ENCODE results near the gene RPL3. TPM values are rescaled to one million over a fixed set of nuclear protein-coding genes. Genes with fewer than 3 reads are reported as not detected.

The RPL3 gene
- total and polyA plus RNA-seq, 4 donors: 580 to 1,767 (median 1,184) TPM

DNA sequence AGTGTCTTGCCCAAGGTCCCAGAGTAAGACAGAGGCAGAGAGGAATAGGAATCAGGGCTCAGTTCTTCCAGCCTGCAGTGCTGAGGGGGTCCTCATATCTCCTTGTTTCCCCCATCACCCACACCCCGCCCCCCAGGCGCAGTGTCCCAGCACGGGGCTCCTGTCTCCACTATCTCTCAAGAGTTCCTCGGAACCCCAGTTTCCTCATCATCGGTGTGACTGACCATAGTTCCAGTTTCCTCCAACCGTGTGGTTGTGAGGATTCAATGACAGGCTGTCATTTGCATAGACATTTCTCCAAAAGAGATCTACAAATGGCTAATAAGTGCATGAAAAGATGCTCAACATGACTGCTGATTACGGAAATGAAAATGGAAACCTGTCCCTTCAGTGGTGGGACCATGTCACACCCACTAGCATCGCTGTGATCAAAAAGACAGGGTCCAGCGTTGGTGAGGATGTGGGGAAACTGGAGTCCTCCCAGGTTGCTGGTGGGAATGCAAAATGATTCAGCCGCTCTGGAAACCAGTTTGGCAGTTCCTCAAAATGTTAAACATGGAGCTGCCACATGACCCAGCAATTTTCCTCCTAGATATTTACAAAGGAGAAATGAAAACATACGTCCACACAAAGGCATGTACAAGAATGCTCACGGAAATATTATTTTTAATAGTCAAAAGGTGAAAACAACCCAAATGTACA lies 42.8 kb downstream of the RPL3 start:
- Histone ChIP-seq H3K36me3 (ENCODE audit: control insufficient read depth in 4 of 4, insufficient read depth in 3 of 4, low read depth in 1 of 4, low read length in 3 of 4) (no peaks in the 10 kb centered on the region), H3K4me3 (ENCODE audit: low read depth in 1 of 3, low read length in 3 of 3) (no peak overlapping the region), H3K27ac (ENCODE audit: low read depth in 1 of 2, low read length in 2 of 2) (no peak overlapping the region), H3K27me3 (ENCODE audit: control insufficient read depth in 4 of 4, insufficient read depth in 4 of 4, low read length in 3 of 4) (no peaks in the 10 kb centered on the region), H3K4me1 (ENCODE audit: control insufficient read depth in 4 of 4, insufficient read depth in 4 of 4, low read length in 3 of 4) (no peaks in the 10 kb centered on the region), H3K9me3 (ENCODE audit: control insufficient read depth in 4 of 4, low read length in 3 of 4) (no peaks in the 10 kb centered on the region), H3K9ac (ENCODE audit: low read depth in 1 of 2, low read length in 2 of 2) (no peak overlapping the region)
- DNase-seq (ENCODE audit: low spot score): no peak
- TF ChIP-seq FOXA1 (IDR thresholded peaks at IDR 0.05) (no peak), MAX (IDR thresholded peaks at IDR 0.05) (no peak), SP1 (IDR thresholded peaks at IDR 0.05) (no peak), NR2F2 (IDR thresholded peaks at IDR 0.05) (no peak), TAF1 (conservative IDR thresholded peaks at IDR 0.05) (no peak), FOXA2 (IDR thresholded peaks at IDR 0.05) (no peak), JUND (IDR thresholded peaks at IDR 0.05) (no peak), GABPA (IDR thresholded peaks at IDR 0.05 in 1 of 2, conservative IDR thresholded peaks at IDR 0.05 in 1 of 2) (no peak), EGR1 (IDR thresholded peaks at IDR 0.05; ENCODE audit: low read depth in 2 of 2) (no peak), RAD21 (IDR thresholded peaks at IDR 0.05) (no peak), ZBTB33 (IDR thresholded peaks at IDR 0.05) (no peak), HNF4A (conservative IDR thresholded peaks at IDR 0.05) (no peak)
- TF ChIP-seq, protein P1, sequence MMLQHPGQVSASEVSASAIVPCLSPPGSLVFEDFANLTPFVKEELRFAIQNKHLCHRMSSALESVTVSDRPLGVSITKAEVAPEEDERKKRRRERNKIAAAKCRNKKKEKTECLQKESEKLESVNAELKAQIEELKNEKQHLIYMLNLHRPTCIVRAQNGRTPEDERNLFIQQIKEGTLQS (IDR thresholded peaks at IDR 0.05): no peak
- 90% methylated on average over 12 of the region's 12 CpGs for WGBS

- TF ChIP-seq CTCF (IDR thresholded peaks at IDR 0.05; ENCODE audit: low read depth, low read length, missing input control): no peak
- no peaks in the 10 kb centered on the region for H3K36me3 ChIP-seq (ENCODE audit: control insufficient read depth in 4 of 4, insufficient read depth in 3 of 4, low read depth in 1 of 4, low read length in 3 of 4)
- H3K4me3 ChIP-seq (ENCODE audit: low read depth in 1 of 3, low read length in 3 of 3): no peak overlapping the region
- 91% methylated on average over 9 of the region's 9 CpGs for WGBS
- H3K9me3 ChIP-seq (ENCODE audit: control insufficient read depth in 4 of 4, low read length in 3 of 4): no peaks in the 10 kb centered on the region
- H3K9ac ChIP-seq (ENCODE audit: low read depth in 1 of 2, low read length in 2 of 2): no peak overlapping the region
- no peaks in the 10 kb centered on the region for H3K27me3 ChIP-seq (ENCODE audit: control insufficient read depth in 4 of 4, insufficient read depth in 4 of 4, low read length in 3 of 4)
- H3K4me1 ChIP-seq (ENCODE audit: control insufficient read depth in 4 of 4, insufficient read depth in 4 of 4, low read length in 3 of 4): no peaks in the 10 kb centered on the region
- DNase-seq (ENCODE audit: low spot score): no peak
- H3K27ac ChIP-seq (ENCODE audit: low read depth in 1 of 2, low read length in 2 of 2): no peak overlapping the region
Observed at GRCh38 chr22:39275814-39276439, 43.5 kb downstream of the RPL3 start.
